ENCODE results near the gene KMT5C. TPM values are rescaled to one million over a fixed set of nuclear protein-coding genes. Genes with fewer than 3 reads are reported as not detected.

Gene KMT5C
- total RNA-seq (9.3 TPM), polyA plus RNA-seq (10.2 TPM)

DNA sequence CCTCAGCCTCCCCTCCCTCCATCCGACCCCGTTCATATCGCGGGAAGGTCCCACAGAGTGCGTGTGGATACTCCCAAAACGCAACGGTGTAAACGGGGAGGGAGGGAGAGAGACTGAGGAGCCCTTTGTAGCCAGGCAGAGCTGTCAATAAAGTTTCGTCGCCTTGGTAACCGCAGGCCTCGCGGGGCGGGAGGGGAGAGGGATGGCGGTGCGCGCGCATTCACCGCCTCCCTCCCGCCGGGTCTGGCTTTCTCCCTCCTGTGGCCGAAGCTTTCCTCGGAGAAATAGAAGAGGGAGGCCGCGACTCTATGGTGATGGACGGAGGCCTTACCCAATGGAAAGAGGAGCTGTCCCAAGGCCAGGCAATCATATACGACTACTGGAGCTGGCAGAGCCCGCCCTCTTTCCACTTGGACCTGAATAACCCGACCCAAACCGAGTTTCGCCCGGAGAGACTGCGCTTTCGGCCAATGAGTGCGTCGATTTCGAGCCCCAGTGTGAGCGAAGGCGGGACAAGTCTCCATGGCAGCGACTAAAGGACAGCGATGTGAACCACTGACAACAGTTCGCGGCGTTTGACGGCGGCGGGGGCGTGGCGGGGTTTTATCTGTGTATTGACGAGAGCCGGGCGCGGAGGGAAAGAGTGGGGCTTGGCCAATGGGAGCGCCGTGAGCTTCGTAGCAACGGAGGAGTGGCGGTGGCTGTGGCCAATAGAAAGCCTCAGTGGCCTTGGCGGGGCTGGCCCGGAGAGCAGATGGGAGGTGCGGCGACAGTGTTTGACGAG lies at the start of gene KMT5C:
Gene KMT5C, plus strand, starts transcription at position 772 of the 784 bp plus-strand sequence. CDS start 2,061 bp downstream, outside the sequence.
- H3K4me3 ChIP-seq (ENCODE audit: low read depth, low read length): peak within 1 kb of the TSS; percentile 75
- peak; percentile 100 for DNase-seq (ENCODE audit: extremely low spot score)
- peak within 1 kb of the TSS; percentile 87 for H3K27ac ChIP-seq (ENCODE audit: low read depth)
- no peaks in the 10 kb centered on the region for H3K36me3 ChIP-seq (ENCODE audit: insufficient read depth)
- WGBS: under 1% methylated on average over 63 of the region's 63 CpGs
- H3K4me1 ChIP-seq (ENCODE audit: insufficient read depth): no peaks in the 10 kb centered on the region

DNA sequence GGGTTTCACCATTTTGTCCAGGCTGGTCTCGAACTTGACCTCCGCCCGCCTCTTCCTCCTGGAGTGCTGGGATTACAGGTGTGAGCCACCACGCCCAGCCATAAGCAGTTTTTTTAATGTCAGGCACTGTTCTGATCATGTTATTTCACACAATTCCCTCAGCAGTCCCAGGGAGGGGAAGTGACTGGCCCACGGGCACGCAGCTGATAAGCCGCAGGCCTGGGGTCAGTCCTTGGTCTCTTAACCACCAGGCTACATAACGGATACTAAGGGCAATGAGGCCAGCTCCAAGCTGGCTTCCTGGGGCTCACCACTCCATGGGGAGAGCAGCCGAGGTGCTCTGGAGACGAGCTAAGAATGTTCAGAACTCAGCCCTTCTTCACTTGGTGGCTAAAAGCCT lies 42.4 kb upstream of the KMT5C start:
- DNase-seq (ENCODE audit: extremely low spot score): no peak
- WGBS: 88% methylated on average over 10 of the region's 10 CpGs
- Histone ChIP-seq H3K27ac (ENCODE audit: low read depth) (no peak overlapping the region), H3K36me3 (ENCODE audit: insufficient read depth) (no peaks in the 10 kb centered on the region), H3K4me1 (ENCODE audit: insufficient read depth) (peaks cover 1% of the 10 kb centered on the region), H3K4me3 (ENCODE audit: low read depth, low read length) (no peak overlapping the region)

DNA sequence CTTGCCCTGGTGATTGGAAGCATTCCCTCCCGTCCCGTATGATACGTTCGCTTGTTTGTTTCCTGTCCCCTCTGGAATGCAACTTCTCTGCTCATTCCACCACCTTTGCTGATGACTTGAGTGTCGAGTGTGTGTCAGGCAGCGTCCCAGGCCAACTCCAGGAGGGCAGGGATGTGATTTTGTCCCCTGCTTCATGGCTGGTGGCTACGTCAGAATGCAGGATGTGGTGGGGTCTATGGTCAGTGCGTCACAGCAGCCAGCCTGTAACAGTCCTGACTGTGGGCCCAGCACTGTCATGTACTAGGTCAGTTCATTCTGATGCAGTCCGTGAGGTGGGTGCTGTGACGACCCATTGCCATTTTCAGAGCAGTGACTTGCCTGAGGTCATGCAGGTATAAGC lies 39.7 kb upstream of the KMT5C start:
- DNase-seq (ENCODE audit: extremely low spot score): no peak
- Histone ChIP-seq H3K36me3 (ENCODE audit: insufficient read depth) (no peaks in the 10 kb centered on the region), H3K4me3 (ENCODE audit: low read depth, low read length) (no peak overlapping the region), H3K27ac (ENCODE audit: low read depth) (no peak overlapping the region), H3K4me1 (ENCODE audit: insufficient read depth) (peaks cover 1% of the 10 kb centered on the region)
- 86% methylated on average over 10 of the region's 10 CpGs for WGBS

DNA sequence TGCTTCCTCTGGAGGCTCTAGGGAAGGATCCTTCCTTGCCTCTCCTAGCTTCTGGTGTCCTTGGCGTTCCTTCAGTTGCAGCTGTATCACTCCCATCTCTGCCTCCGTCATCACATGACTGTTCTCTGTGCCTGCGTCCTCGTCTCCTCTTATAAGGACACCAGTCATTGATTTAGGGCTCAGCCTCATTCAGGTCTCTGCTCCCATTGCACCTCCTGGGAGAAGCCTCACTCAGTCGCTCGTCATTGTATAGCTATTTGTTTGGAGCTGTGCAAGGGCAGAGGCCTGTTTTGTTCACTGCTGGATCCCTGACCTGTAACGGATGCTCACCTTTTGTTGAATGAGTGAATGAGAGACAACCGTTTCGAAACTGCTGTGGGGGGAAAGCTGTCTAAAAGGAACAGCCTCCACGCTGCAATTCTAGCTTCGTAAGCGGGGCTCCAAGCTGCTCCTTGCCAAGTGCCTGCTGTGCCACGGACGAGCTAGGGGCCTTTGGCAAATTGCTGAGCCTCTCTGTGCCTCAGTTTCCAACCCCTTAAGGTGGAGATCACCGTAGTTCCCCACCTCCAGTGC lies 38.7 kb upstream of the KMT5C start:
- Histone ChIP-seq H3K27ac (ENCODE audit: low read depth) (no peak overlapping the region), H3K4me3 (ENCODE audit: low read depth, low read length) (no peak overlapping the region), H3K36me3 (ENCODE audit: insufficient read depth) (no peaks in the 10 kb centered on the region), H3K4me1 (ENCODE audit: insufficient read depth) (peaks cover 1% of the 10 kb centered on the region)
- DNase-seq (ENCODE audit: extremely low spot score): no peak
- 73% methylated on average over 15 of the region's 15 CpGs for WGBS

DNA sequence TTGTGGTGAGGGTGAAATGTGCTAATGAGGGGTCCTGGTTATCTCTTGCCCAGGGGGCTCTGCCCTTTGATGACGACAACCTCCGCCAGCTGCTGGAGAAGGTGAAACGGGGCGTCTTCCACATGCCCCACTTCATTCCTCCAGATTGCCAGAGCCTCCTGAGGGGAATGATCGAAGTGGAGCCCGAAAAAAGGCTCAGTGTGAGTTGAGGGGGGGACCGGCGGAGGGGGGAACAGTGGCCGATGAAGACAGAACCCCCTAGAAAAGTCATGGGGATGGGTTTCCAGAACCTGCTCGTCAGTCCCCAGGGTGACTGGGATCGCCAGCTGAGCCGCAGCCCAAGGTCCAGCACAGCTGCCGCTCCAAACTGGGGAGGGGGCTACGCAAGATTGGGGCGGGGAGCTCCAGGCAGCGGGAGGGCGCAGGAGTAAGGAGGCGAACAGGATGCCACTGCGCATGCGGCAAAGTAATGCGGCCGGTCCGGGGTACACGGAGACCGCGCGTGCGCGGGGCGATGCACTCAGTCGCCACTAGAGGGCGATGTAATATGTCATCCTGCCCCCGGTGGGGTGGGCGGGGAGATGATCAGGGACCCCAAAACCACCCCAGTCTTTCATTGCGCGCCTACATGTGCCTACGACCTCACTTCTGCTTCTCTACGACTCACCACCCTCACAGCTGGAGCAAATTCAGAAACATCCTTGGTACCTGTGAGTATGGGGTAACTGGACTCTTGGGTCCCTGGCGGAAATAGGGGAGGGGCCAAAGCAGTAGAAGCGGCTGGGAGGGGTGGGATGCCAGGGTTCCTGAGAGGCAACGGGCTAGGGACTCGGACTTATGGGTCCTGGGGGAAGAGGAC lies 38.0 kb upstream of the KMT5C start:
- WGBS: 12% methylated on average over 42 of the region's 42 CpGs
- H3K27ac ChIP-seq (ENCODE audit: low read depth): no peak overlapping the region
- no peak overlapping the region for H3K4me3 ChIP-seq (ENCODE audit: low read depth, low read length)
- no peaks in the 10 kb centered on the region for H3K36me3 ChIP-seq (ENCODE audit: insufficient read depth)
- peaks cover 1% of the 10 kb centered on the region for H3K4me1 ChIP-seq (ENCODE audit: insufficient read depth)
- DNase-seq (ENCODE audit: extremely low spot score): no peak

DNA sequence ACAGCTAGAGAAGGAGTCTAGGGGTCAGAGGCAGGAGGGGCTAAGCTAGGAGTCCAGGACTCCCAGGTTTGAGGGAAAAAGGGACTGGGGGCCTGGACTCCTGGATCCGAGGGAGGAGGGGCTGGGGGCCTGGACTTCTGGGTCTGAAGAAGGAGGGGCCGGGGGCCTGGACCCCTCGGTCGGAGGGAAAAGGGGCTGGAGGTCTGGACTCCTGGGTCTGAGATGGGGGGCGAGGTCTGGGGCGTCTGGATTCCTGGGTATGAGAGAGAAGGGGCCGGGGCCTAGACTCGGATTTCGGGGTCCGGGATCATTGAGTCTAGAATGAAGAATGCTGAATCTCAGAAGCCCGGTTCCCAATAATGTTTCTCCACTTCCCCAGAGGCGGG lies 37.4 kb upstream of the KMT5C start:
- no peak for DNase-seq (ENCODE audit: extremely low spot score)
- Histone ChIP-seq H3K27ac (ENCODE audit: low read depth) (no peak overlapping the region), H3K4me3 (ENCODE audit: low read depth, low read length) (no peak overlapping the region), H3K4me1 (ENCODE audit: insufficient read depth) (peaks cover 1% of the 10 kb centered on the region), H3K36me3 (ENCODE audit: insufficient read depth) (no peaks in the 10 kb centered on the region)
- 80% methylated on average over 12 of the region's 12 CpGs for whole genome bisulfite sequencing

DNA sequence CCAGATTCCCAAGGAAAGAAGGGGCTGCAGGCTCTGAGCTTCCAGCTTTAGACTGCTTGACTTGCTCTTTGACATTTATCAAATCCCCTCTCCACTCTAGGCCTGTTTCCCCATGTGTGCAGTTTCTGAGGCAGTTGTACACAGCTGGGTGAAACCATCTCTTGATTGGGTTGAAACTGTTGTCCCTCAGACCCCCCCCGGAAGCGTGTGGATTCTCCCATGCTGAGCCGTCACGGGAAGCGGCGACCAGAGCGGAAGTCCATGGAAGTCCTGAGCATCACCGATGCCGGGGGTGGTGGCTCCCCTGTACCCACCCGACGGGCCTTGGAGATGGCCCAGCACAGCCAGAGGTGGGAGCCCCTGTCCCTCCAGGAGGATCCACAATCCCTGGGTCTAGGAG lies 36.2 kb upstream of the KMT5C start:
- no peak for DNase-seq (ENCODE audit: extremely low spot score)
- Histone ChIP-seq H3K4me3 (ENCODE audit: low read depth, low read length) (no peak overlapping the region), H3K27ac (ENCODE audit: low read depth) (no peak overlapping the region), H3K4me1 (ENCODE audit: insufficient read depth) (peaks cover 1% of the 10 kb centered on the region), H3K36me3 (ENCODE audit: insufficient read depth) (no peaks in the 10 kb centered on the region)
- 92% methylated on average over 11 of the region's 11 CpGs for WGBS

DNA sequence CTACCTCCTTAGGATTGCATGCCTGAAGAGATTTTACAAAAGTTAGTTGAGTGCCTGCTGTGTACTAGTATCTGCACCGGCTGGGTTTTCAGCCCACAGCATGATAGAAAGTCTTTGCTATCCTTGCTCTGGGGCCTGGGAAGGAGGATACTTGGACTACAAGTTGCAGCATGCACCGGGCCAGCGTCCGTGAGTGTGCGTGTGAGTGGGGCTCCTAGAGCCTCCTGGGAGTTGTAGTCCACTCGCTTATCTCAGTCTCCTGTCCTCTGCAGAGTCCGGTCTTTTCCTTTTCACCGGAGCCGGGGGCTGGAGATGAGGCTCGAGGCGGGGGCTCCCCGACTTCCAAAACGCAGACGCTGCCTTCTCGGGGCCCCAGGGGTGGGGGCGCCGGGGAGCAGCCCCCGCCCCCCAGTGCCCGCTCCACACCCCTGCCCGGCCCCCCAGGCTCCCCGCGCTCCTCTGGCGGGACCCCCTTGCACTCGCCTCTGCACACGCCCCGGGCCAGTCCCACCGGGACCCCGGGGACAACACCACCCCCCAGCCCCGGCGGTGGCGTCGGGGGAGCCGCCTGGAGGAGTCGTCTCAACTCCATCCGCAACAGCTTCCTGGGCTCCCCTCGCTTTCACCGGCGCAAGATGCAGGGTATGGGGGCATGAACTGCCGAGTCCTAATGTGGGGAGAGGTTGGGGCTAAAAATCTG lies 35.2 kb upstream of the KMT5C start:
- H3K4me3 ChIP-seq (ENCODE audit: low read depth, low read length): no peak overlapping the region
- H3K4me1 ChIP-seq (ENCODE audit: insufficient read depth): peaks cover 1% of the 10 kb centered on the region
- H3K27ac ChIP-seq (ENCODE audit: low read depth): no peak overlapping the region
- WGBS: 89% methylated on average over 39 of the region's 39 CpGs
- no peak for DNase-seq (ENCODE audit: extremely low spot score)
- H3K36me3 ChIP-seq (ENCODE audit: insufficient read depth): no peaks in the 10 kb centered on the region

DNA sequence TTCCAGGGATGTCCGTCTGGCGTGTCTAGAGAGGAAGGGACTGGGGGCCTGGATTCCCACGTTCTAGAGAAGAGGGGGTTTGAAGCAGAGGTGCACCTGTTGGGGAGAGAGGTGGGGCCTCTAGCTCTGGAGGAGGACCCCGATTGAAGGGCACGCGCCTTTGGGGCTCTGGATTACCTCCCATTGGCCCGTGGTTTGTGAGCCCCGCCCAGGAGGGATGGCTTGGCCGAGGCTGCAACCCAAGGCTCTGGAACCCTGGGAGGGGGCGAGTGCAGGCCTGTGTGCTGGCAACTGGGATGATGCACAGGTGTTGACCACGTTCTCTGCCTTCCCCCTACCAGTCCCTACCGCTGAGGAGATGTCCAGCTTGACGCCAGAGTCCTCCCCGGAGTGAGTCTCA lies 34.7 kb upstream of the KMT5C start:
- no peaks in the 10 kb centered on the region for H3K36me3 ChIP-seq (ENCODE audit: insufficient read depth)
- H3K4me1 ChIP-seq (ENCODE audit: insufficient read depth): peaks cover 1% of the 10 kb centered on the region
- DNase-seq (ENCODE audit: extremely low spot score): no peak
- H3K27ac ChIP-seq (ENCODE audit: low read depth): no peak overlapping the region
- H3K4me3 ChIP-seq (ENCODE audit: low read depth, low read length): no peak overlapping the region
- WGBS: 78% methylated on average over 14 of the region's 14 CpGs

DNA sequence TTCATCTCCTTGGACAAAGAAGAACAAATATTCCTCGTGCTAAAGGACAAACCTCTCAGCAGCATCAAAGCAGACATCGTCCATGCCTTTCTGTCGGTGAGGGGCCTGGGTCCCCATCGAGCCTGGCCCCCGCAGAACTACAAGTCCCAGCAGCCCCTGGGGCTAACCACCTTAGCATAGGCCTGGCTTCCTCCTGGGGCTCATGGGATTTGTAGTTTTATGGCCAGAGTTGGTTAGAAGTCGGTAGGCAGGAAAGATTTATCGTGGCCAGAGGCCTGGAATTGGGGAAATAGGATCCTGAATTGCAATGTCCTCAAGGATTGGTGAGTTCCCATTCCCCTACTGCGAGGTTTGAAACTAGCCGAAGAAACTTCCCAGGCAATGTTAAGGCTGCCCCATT lies 34.2 kb upstream of the KMT5C start:
- 84% methylated on average over 9 of the region's 9 CpGs for WGBS
- Histone ChIP-seq H3K27ac (ENCODE audit: low read depth) (no peak overlapping the region), H3K36me3 (ENCODE audit: insufficient read depth) (no peaks in the 10 kb centered on the region), H3K4me3 (ENCODE audit: low read depth, low read length) (no peak overlapping the region), H3K4me1 (ENCODE audit: insufficient read depth) (peaks cover 1% of the 10 kb centered on the region)
- no peak for DNase-seq (ENCODE audit: extremely low spot score)

DNA sequence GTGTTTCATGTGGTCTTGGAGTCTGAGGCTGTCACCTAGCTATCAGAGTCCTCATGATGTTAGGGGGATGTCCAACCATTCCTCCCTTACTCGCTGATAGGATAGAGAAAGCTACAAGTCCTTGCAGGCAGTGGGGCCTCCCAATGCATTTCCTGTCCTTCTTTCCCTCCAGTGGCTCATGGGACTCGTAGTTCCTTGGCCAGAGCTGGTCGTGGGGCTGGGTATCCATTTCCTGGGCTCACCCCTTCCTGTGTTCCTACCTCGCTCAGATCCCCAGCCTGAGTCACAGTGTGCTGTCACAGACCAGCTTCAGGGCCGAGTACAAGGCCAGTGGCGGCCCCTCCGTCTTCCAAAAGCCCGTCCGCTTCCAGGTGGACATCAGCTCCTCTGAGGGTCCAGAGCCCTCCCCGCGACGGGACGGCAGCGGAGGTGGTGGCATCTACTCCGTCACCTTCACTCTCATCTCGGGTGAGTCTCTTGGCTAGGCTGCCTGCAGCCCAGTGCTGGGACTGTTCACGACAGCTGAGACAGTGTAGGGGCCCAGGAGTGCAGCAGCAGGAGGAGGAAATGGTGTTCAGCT lies 33.6 kb upstream of the KMT5C start:
- WGBS: 92% methylated on average over 17 of the region's 17 CpGs
- Histone ChIP-seq H3K27ac (ENCODE audit: low read depth) (no peak overlapping the region), H3K4me3 (ENCODE audit: low read depth, low read length) (no peak overlapping the region), H3K4me1 (ENCODE audit: insufficient read depth) (peaks cover 1% of the 10 kb centered on the region), H3K36me3 (ENCODE audit: insufficient read depth) (no peaks in the 10 kb centered on the region)
- DNase-seq (ENCODE audit: extremely low spot score): no peak

DNA sequence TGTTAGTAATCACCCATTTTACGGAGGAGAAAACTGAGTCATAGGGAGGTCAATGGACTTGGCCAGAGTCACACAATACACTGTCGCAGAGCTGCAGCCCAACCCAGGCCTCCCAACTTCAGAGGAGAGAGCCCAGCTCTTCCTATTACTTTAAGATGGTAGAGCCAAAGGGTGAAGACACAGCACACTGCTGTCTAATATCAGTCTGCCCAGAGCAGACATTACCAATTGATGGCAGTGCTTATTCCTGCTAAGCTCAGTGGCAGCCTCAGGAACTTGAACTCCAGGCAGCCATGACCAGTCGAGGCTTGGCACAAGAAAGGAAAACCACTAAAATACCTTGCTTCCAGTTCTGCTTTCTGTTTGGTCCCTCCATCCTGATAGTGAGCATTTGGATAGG lies 33.0 kb upstream of the KMT5C start:
- Histone ChIP-seq H3K36me3 (ENCODE audit: insufficient read depth) (no peaks in the 10 kb centered on the region), H3K4me3 (ENCODE audit: low read depth, low read length) (no peak overlapping the region), H3K27ac (ENCODE audit: low read depth) (no peak overlapping the region), H3K4me1 (ENCODE audit: insufficient read depth) (peaks cover 1% of the 10 kb centered on the region)
- DNase-seq (ENCODE audit: extremely low spot score): no peak
- 87% methylated on average over 3 of the region's 3 CpGs for WGBS

DNA sequence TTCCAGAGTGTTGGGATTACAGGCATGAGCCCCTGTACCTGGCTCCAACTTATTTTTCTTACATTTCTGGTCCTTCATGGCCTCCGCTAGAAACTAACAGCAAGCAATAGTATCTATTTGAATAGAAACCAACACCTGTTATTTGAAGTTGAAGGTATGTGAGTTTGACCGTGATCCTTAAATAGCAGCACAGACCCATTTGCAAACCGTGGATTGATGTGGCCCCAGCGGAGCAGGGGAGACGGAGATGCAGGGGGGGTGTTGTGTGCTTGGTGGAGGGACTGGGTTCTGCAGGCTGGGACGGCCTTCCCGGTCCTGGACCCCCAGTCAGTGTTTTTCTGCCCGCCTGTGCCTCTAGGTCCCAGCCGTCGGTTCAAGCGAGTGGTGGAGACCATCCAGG lies 31.4 kb upstream of the KMT5C start:
- H3K4me1 ChIP-seq (ENCODE audit: insufficient read depth): no peaks in the 10 kb centered on the region
- no peak overlapping the region for H3K4me3 ChIP-seq (ENCODE audit: low read depth, low read length)
- H3K36me3 ChIP-seq (ENCODE audit: insufficient read depth): no peaks in the 10 kb centered on the region
- no peak overlapping the region for H3K27ac ChIP-seq (ENCODE audit: low read depth)
- 94% methylated on average over 11 of the region's 11 CpGs for WGBS
- no peak for DNase-seq (ENCODE audit: extremely low spot score)
